ENCODE data around the gene RPSA.

DNA sequence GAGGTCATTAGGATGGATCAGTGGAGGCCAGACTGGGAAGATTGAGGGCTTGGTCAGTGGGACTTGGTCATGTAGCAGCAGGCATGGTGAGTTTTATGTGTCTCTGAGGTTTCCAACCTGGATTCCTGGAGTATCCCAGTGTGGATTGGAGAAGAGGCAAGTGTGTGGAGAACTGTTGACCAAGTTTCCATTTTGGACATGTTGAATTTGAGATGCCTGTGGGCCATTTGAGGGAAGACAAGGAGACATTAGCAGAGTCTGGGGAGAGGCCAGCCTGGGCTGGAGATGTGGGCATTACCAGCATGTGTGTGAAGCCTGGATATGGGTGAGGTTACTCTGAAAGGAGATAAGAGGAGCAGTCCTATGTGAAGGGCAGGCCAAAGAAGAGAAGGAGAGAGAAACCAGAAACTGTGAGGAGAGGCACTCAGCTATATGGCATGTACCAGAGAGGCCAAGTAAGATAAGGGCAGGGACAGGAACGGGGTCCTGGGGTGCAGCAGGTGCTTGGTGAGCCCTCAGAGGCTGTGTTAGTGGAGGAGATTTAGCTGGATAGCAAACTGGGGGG, 19.0 kb upstream of the RPSA start:
- TF ChIP-seq, protein P1, sequence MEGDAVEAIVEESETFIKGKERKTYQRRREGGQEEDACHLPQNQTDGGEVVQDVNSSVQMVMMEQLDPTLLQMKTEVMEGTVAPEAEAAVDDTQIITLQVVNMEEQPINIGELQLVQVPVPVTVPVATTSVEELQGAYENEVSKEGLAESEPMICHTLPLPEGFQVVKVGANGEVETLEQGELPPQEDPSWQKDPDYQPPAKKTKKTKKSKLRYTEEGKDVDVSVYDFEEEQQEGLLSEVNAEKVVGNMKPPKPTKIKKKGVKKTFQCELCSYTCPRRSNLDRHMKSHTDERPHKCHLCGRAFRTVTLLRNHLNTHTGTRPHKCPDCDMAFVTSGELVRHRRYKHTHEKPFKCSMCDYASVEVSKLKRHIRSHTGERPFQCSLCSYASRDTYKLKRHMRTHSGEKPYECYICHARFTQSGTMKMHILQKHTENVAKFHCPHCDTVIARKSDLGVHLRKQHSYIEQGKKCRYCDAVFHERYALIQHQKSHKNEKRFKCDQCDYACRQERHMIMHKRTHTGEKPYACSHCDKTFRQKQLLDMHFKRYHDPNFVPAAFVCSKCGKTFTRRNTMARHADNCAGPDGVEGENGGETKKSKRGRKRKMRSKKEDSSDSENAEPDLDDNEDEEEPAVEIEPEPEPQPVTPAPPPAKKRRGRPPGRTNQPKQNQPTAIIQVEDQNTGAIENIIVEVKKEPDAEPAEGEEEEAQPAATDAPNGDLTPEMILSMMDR (IDR thresholded peaks at IDR 0.05): no peak
- no peak for TF ChIP-seq SP1 (CRISPR knock-in tag; conservative IDR thresholded peaks at IDR 0.05)
- TF ChIP-seq, protein P2, sequence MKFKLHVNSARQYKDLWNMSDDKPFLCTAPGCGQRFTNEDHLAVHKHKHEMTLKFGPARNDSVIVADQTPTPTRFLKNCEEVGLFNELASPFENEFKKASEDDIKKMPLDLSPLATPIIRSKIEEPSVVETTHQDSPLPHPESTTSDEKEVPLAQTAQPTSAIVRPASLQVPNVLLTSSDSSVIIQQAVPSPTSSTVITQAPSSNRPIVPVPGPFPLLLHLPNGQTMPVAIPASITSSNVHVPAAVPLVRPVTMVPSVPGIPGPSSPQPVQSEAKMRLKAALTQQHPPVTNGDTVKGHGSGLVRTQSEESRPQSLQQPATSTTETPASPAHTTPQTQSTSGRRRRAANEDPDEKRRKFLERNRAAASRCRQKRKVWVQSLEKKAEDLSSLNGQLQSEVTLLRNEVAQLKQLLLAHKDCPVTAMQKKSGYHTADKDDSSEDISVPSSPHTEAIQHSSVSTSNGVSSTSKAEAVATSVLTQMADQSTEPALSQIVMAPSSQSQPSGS (CRISPR knock-in tag; IDR thresholded peaks at IDR 0.05; ENCODE audit: borderline replicate concordance, low read depth): no peak
- TF ChIP-seq NR1H2 (CRISPR knock-in tag; IDR thresholded peaks at IDR 0.05): no peak

Data from WTC11 (cell line).